Activated CD8-positive, alpha-beta memory T cell treated with anti-CD3 and anti-CD28 coated beads, Interleukin-2, amount 50 U/mL, for 1 hour (primary cell): ENCODE data around the gene SIX5.
"Not testable (repeated sequence)": the region's sequence is repeated elsewhere in the genome, so short reads cannot be mapped to it uniquely, and the experiment has no call there.

ENCODE experiments used
- DNase-seq: peaks from one replicate; pipeline ENCODE4 v3.0.0-alpha.2; 2020; ENCODE audit errors: extremely low read depth

Gene SIX5

DNA sequence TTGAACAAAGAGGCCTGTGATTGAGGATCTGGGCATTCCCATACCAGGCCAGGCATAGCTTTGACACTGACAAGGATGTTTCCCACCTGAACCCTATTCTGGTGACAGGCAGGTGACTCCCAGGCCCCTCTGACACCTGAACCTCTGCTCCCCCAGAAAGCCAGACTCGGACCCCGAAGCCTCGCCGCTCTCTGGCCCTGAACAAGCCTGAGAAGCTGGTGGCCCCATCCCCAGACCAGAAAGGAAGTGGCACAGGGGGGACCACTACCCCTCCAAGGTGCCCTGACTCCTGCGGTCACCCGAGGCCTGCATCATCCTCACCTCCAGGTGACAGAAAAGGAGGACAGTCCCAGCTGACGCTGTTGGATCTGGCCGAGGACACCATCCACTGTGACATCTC is 14.7 kb downstream of the SIX5 start:
- DNase-seq, result no peak

DNA sequence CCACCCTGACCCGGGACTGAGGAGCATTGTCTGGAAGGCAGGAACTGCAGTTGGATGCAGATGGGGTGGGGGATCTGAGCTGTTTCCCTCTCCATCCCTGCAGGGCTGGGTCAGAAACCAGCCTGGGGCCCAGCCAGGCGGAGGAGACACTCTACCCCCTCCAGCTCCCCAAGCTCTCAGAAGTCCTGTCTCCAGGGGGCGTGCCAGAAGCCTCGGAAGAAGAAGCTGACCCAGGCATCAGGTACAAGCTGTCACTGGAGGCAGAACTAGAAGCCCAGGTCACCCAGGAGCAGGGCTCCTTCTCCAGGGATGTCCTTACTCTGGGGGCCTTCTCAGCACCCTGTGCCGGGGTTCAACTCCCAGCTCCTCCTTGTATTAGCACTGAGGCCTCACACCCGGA is 15.5 kb downstream of the SIX5 start:
- no peak for DNase-seq

DNA sequence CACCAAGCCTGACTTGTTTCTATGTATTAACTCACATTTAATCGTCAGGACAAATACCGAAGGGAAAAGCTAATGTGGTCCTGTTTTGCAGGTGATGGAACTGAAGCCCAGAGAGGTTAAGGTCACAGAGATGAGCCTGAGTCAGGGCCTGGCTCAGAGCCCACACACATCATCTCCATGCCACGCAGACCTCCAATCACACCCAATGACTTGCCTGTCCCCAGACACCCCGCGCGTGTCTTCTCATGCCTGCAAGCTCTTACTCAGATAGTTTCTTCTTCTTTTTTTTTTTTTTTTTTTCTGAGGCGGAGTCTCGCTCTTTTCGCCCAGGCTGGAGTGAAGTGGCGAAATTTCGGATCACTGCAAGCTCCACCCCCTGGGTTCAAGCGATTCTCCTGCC is 16.4 kb downstream of the SIX5 start:
- no peak for DNase-seq

DNA sequence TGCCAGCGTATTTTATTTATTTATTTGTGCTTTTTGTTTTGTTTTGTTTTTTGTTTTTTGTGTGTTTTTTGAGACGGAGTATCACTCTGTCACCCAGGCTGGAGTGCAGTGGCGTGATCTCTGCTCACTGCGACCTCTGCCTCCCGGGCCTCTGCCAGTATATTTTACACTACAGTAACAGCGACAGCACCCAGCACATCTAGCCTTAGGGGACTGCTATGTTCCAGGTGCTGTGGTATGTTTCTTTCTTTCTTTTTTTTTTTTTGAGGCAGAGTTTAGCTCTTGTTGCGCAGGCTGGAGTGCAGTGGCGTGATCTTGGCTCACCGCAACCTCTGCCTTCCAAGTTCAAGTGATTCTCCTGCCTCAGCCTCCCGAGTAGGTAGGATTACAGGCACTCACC is 17.6 kb downstream of the SIX5 start:
- DNase-seq, result not testable (repeated sequence)

DNA sequence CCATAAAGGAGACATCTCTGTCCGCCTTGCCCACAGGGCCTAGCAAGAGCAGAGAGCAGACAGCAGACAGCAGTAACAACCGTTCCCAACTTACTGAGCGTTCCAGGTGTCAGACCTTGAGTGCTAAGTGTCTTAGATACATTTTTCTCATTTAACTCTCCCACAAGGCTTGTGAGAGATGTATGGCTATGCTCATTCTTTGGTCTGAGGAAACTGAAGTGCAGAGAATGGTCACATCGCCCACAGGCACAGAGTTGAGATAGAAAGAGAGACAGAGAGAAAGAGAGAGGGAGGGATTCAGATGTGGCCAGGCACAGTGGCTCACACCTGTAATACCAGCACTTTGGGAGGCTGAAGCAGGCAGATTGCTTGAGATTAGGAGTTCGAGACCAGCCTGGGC is 21.5 kb downstream of the SIX5 start:
- DNase-seq, result no peak

DNA sequence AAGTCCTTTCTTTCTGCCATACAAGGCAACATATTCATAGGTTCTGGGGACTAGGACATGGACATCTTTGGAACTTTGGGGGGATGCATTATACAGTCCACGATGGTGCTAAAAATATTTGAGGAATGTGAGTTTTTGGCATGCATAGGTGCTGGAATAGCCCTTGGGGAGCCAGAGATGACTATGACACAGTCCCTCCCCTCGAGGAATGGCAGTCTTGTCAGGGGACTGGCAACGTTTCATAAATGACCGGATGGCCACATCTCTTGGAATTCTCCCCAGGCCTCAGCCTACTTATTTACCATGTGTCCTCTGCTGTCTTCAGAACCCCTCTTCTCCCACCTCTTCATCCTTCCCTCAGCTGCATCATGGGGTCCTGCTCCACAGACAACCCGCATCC is 22.2 kb downstream of the SIX5 start:
- DNase-seq, result no peak

DNA sequence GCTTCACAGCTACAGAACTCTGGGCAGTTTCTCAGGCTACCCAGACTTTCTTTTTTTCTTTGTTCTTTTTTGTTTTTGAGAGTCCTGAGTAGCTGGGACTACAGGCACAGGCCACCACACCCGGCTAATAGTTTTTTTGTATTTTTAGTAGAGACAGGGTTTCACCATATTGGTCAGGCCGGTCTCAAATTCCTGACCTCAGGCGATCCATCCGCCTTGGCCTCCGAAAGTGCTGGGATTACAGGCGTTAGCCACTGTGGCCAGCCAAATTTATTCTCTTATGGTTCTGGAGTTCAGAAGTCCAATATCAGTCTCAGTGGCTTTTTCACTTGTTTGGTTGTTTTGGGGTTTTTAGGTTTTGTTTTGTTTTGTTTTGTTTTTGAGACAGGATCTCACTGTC is 23.4 kb downstream of the SIX5 start:
- DNase-seq, result no peak

DNA sequence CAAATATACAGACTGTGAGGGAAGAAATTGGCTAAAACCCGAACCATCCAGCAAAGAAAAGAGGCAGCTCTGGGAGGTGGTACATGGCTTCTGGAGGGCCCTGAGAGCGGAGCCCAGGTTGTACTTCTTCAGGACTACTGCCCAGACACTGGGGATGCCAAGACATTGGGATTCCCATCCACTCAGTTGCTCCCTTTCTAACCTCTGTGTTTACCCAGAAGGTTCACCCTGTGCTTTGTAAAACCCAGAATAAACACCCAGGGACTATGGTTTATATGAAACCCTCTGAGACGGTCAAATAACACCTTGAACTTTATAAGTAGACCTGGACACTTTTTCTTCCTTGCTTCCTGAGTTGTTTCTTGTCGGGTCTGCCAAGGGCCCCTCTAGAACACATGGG is 26.1 kb downstream of the SIX5 start:
- no peak for DNase-seq

DNA sequence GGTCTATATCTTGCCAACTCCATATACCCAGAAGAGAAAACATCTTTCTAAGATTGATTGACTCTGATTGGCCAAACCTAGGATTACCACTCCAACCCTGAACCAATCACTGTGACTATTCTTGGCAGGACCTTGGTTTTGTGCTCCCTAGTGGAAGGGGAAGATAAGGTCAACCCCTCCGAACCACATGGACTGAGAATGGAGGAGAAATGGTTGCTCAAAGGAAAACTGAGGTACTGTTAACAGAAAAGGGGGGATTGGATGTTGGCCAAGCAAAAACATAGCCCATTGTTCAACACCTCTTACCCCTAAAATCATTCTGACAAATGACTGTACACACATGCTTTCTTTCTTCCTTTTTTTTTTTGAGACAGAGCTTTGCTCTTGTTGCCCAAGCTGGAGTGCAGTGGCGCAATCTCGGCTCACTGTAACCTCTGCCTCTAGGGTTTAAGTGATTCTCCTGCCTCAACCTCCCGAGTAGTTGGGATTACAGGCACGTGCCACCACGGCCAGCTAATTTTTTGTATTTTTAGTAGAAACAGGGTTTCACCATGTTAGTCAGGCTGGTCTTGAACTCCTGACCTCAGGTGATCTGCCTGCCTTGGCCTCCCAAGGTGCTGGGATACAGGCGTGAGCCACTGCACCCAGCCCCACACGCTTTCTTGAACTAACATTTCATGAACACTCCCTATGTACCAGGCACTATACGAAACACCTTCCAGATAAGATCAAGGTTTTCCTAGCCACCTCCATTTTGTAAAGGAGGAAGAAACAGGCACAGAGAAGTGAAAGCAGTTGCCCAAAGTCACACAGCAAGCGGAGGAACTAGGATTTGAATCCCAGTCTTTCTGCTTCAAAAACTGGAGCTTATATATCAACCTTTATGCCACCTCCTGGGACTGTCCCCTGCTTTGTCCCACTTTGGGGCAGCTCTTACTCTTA is 29.3 kb downstream of the SIX5 start:
- DNase-seq, result no peak

DNA sequence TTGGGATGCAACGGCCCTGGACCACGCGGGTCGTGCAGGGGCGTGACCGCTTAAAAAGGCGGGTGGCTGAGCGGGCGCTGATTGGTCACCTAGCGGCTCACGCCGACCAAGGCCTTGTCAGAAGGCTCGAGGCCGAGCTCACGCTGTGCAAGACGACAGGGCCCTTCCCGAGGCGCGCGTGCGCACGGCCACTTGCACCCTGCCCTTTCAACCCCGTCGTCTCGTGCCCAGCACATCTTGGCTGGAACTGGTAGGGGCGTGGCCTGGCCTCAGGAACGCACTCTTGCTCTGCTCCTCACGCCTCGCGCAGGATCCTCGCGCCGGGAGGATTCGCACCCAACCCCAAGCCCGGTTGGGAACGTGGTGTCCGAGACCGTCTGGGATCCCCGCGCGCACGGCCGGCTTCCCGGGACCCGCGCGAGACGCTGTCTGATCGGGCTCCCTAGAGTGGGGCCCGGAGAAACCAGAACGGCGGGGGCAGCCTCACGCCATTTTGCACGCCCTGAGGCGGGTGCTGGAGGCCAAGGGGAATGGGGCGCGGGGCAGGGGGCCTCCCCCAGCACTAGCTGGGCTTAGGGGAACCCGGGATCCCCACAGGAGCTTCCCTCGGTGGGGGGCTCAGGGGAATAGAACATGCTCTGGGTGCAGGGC is 35.8 kb downstream of the SIX5 start, which contains the start of gene MEIOSIN:
TSS of gene MEIOSIN (plus strand) at position 280 of the 651 bp plus-strand sequence. CDS start 1,938 bp downstream, outside the sequence.
- DNase-seq, result no peak

DNA sequence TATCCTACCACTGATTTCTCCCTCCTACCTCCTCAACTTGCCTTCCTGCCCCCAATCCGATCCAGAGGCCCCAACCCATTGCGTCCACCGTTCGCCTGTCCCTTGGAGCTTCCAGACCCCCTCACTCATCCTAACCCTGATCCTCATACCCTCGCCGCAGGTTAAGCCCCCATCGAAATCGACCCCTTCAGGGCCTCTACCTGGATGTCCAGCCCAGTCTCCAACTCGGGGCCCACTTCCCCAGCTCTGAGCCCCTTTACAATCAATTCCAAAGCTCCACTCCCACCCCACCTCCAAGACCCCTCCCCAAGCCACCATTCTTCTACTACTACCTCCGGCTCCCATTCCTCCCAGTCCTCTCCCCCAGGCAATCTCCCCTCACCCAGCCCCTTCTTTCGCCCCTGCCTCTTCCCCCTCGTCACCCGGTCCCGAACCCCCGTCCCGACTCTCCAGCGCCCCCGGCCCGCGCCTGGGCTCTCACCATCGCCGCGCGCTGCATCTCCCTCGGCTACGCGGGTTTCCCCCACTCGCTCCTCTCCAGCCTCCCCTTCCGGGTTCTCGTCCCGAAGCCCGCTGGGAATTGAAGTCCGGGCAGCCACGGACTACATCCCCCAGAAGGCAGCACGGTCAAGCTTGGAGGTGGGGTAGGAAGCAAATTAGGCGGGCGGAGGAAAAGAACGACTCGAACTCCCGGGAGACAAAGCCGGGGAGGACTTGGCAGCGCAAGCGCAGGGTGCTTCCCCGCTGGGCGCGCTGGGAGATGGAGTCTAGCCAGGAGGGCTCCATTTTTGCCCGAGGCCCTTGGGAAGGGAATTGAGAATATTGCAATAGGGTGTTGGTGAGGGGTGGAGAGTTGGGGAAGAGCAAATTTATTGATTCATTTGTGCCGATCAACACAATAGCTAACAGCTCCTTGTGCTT is 38.4 kb downstream of the SIX5 start, which contains the start of gene FBXO46:
TSS of gene FBXO46 (minus strand) at position 529 of the 921 bp plus-strand sequence. CDS start 17,401 bp downstream, outside the sequence.
- peak; percentile 80 for DNase-seq

DNA sequence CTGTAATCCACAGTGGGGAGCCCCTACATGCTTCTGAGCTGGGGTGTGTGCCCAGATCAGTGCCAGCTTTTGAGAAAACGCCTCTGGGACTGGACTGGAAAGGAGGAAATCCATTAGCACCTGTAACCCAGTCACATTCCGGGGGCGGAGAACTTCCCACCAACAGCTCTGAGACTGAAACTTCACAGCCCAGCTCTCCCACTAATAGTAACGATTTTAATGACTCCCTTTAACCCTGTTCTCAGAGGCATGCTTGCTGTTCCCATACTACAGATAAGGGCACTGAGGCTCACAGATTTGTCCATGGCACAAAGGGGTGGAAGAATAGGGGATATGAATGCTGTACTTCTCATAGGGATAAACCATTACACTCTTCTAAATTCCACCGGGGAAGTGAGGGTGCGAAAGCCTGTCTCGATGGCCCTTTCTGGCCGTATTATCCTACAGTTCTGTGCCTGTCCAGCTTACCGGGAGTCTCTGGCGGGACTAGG is 39.2 kb downstream of the SIX5 start:
- DNase-seq, result no peak

DNA sequence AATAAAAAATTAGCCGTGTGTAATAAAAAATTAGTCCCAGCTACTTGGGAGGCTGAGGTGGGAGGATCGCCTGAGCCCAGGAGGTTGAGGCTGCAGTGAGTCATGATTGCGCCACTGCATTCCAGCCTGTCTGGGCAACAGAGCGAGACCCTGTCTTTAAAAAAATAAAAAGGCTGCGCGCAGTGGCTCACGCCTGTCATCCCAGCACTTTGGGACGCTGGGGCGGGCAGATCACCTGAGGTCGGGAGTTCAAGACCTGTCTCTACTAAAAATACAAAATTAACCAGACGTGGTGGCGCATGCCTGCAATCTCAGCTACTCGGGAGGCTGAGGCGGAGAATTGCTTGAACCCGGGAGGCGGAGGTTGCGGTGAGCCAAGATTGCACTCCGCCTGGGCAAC is 40.4 kb downstream of the SIX5 start:
- not testable (repeated sequence) for DNase-seq

DNA sequence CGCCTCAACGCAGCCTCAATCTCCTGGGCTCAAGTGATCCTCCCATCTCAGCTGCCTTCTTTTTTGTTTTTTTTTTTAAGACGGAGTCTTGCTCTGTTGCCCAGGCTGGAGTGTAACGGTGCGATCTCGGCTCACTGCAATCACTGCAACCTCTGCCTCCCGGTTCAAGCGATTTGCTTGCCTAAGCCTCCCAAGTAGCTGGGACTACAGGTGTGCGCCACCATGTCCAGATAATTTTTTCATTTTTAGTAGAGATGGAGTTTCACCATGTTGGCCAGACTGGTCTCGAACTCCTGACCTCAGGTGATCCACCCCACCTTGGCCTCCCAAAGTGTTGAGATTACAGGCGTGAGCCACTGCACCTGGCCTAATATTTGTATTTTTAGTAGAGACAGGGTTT is 49.0 kb downstream of the SIX5 start:
- DNase-seq, result not testable (repeated sequence)

DNA sequence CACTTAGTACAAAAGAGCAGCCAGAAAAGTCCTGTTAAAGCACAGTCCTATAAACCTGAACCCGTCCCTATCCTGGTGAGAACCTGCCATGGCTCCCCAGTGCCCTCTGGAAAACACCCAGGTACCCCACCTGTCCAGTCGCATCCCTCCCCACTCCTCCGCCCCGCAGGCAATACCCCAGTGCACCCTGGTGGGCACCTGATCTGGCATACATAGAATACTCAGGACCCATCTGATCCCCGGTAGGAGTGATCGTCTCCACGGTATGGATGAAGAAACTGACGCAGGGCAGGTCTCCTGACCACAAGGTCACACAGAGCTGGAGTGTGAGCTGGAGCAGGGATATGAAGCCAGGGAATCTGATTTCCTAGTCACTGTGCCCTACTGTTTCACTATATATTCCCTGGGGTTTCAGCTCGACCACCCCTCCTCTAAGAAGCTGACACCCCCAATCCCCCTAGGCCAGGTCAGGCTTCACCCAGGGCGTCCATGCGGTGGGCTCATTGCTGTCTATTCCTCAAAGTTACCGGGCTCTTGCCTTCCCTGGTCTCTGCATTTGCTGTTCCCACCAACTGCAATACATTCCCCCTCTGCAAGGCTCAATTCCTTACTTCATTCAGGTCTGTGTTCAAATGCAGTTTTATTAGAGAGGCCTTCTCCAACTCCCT is 50.9 kb downstream of the SIX5 start:
- DNase-seq, result no peak

DNA sequence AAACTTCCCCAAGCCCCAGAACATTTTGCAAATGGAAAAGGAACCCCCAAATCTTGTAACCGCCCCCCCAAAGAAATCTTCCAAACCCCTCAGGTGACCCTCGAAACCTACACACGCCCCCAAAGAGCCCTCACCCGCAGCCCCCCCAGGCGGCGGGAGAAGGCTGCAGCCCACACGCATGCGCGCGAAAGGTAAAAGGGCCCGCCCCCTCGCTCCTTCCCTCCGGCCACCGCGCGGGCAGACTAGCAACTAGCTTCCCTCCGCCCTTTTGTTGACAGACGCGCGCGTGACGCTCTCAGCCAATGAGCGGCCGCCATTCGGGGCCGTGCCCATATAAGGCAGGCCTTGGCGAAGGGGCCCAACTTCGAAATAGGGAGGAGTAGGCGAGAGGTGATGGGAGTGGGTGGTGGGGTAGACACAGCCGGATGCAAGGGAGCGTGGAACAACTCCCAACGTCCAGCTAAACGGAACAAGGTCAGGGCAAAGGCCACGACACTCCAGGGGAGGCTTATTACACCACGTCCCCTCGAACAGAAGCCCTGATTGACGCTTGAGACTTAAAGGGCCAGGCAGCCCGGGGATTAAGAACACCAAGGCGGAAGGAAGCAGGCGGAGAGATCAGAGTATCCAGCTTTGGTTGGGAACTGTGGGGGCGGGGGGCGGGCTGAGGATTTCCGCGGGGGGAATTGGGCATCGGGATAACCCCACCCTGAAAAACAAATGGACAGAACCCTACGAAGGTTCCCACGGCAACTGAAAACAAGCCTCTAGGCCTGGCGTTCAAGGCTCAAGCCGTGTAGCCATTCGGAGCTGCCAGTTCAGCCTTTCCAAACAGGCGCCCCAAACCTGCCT is 51.7 kb downstream of the SIX5 start:
- peak; percentile 95 for DNase-seq

DNA sequence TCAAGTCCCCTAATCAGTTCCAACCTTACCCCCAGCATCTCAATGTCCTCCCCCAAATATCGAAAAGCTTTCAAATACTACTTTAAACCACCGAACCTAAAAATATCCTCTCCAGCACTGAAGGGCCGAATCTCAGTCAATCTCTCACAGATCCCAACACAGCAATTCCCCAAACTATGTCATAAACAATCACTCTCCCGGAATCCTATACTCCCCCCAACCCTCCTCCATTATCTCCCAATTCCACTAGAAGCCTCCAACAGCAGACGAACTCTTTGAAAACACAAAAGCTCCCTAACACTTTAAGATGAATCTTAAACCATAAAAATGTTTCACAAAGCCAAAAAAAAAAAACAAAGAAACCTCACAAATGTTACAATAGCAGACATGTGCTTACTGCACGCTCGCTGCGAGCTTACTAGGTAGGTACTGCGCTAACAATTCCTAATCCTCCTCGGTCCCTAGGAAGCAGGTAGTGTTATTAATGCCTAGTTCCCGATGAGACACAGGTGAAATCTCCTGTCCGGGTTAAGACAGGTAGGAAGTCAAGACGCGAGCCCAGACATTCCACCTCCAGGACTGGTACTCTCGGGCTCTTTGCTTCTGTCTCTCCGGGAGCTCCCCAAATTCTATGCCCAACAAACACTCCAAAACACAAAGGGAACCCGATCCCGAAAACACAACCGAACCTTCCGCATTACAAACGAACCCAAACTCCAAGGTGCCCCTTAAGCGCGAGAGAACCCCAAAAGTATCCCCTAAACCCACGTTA is 52.5 kb downstream of the SIX5 start:
- no peak for DNase-seq

DNA sequence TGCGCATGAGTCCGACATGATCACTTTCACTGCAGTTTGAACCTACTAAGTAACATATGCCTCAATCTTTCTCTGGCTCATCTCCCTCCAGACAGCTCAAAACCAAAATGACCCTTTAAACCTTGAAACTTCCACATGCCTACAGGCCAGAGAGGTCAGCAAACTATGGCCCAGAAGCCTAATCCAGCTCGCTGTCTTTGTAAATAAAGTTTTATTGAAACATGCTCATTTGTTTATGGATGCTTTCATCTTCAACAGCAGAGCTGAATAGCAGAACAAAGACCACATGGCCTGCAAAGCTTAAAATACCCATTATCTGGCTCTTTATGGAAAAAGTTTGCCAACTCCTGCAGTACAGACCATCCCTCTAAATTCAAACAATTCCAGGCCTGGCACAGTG is 53.9 kb downstream of the SIX5 start:
- DNase-seq, result no peak
